ENCODE measurements around the gene ANKRD27.

DNA sequence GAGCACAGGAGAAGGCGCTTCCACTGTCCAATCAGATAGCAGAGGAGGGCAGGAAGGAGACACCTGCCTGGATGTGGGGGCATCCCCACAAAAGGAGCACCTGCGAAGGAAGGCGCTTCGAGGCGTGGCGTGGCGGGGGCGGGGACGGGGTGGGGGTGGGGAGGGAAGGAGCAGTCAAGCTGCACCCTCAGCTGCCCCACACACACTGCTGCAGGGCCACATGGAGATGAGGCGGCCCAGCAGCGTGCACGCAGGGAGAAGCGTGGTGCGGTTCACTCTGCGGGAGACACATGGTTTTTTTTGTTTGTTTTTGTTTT, 21.4 kb downstream of the ANKRD27 start:
- TF ChIP-seq ZFP30 (CRISPR knock-in tag; IDR thresholded peaks at IDR 0.05) (no peak), ZNF565 (CRISPR knock-in tag; conservative IDR thresholded peaks at IDR 0.05; ENCODE audit: low read depth) (no peak), TCF4 (CRISPR knock-in tag; IDR thresholded peaks at IDR 0.05; ENCODE audit: borderline replicate concordance) (no peak), ISL1 (CRISPR knock-in tag; IDR thresholded peaks at IDR 0.05) (no peak)
